Muscle of leg (tissue), 11 donors: ENCODE measurements around the gene SRP68. TPM values are rescaled to one million over a fixed set of nuclear protein-coding genes. Genes with fewer than 3 reads are reported as not detected.

ENCODE experiments used
- DNase-seq: peaks from one replicate; pipeline ENCODE4 v3.0.0; 2013
- H3K27ac ChIP-seq: one replicate; pipeline ENCODE4 v1.5.1; 2013; ENCODE audit warnings: mild to moderate bottlenecking, low read length, control low read depth
- H3K27me3 ChIP-seq: one replicate; pipeline ENCODE4 v1.6.1; 2013; ENCODE audit warnings: low read length; ENCODE audit not compliant: control insufficient read depth, insufficient read depth
- H3K36me3 ChIP-seq: one replicate; pipeline ENCODE4 v1.6.1; 2013; ENCODE audit warnings: low read length; ENCODE audit not compliant: control insufficient read depth, insufficient read depth
- H3K4me1 ChIP-seq: one replicate; pipeline ENCODE4 v1.6.1; 2013; ENCODE audit warnings: low read length; ENCODE audit not compliant: control insufficient read depth, insufficient read depth
- H3K4me3 ChIP-seq: one replicate; pipeline ENCODE4 v1.5.1; 2013; ENCODE audit warnings: low read length, control low read depth
- H3K9me3 ChIP-seq: replicated peaks from 2 replicates; pipeline ENCODE4 v1.6.1; 2013; ENCODE audit warnings: low read depth, low read length; ENCODE audit not compliant: control insufficient read depth
- WGBS: methylation state at CpG from one replicate; pipeline ENCODE4 v1.1.5; 2013; ENCODE audit warnings: missing lambda C conversion rate; ENCODE audit not compliant: insufficient coverage; 5-methylcytosine and 5-hydroxymethylcytosine counted together
- polyA plus RNA-seq, 8 donors: library from polyadenylated mRNA; unstranded; fragments of 120-200 nt; gene quantifications; one replicate each; pipeline versions ENCODE4 v1.2.1 to v1.2.3, GENCODE V29; 2013; ENCODE audit warnings: inconsistent platforms in 1 of 8, low replicate concordance in 1 of 8; ENCODE audit not compliant: insufficient read length in 8 of 8, insufficient read depth in 1 of 8
- total RNA-seq: library from RNA; stranded (reverse); fragments of 120-200 nt; gene quantifications from one replicate; pipeline ENCODE4 v1.2.4, GENCODE V29; 2013

The SRP68 gene
- total and polyA plus RNA-seq, 9 donors = 25.0 to 110 (median 92.3) TPM

DNA sequence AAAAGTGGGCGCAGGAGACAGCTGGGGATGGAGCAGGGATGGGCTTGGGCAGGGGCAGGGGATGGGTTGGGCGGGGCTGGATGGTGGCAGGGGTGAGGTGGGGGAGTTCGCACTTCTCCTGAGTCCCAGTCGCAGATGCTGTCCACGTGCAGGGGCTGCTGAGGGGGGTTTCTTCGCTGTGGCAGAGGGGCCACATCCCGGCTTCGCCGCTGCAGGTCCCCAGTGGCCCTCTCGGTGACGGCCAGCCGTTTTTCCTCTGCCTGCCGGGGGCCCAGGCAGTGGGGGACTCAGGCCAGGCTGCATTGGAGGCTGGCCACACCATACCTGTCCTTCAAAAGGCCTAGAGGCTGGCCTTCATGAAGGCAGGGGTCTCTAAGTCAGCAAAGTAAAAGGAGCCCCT lies 53.5 kb downstream of the SRP68 start:
- no peak for DNase-seq
- Histone ChIP-seq H3K27me3 (peaks cover 3% of the 10 kb centered on the region), H3K4me1 (peaks cover 7% of the 10 kb centered on the region), H3K27ac (no peak overlapping the region), H3K9me3 (no peaks in the 10 kb centered on the region), H3K36me3 (no peaks in the 10 kb centered on the region), H3K4me3 (no peak overlapping the region)
- 62% methylated on average over 13 of the region's 13 CpGs for WGBS

DNA sequence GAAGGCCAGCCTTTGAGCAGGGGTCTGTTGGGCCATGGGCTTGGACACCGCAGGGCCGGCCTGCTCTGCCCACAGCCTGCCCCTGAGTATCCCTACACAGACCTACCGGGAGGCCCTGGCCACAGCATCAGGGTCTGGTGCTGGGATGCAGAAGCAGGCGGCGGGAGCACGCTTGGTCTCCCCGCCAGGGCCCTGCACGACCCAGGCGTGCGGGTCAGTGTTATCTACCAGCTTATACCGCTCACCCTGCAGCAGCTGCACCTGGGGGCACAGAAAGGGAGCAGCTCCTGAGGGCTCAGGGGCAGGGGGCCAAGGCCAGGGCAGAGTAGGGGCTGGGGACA lies 54.0 kb downstream of the SRP68 start:
- WGBS = 100% methylated on average over 1 of the region's 11 CpGs
- no peak for DNase-seq

DNA sequence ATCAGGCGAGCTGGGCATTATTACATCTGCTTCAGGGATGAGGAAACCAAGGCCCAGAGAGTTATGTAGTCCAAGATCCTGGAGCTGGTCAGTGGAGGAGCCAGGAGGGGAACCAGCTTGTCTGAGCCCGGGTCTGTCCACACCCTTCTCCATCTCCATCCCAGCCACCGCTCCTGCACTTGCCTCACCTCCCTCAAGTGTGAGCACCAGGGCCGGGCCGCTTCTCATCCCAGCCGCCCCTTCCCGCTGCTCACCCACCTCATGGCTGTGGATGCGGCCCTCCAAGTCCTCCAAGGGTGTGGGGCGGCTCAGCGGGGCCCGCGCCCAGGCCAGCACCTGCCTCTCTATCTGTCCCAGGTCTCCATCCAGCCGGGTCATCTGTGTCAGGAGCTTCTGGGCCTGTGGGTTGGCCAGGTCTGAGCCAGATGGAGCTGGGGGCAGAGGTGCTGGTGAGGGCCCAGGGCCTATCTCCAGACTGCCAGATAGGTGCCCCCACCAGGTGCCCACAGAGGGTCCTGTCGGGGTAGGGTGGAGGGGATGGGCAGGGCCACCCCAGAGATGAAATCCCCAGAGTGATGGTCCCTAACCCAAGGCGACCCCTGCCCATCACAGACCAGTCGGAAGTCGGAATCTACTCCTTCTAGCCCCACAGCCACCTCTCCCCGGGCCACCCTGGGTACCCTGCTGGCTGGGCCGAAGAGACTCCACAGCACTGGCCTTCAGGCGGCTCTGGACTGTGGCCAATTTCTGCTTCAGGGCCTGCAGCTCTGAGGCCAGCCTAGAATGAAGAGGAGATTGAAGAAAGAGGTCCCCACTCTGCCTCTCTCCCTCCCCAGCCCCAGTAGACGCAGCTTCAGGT lies 54.6 kb downstream of the SRP68 start:
- DNase-seq = no peak

More for the DNA sequence above, 54.0 kb downstream of the SRP68 start:
- H3K9me3 ChIP-seq = no peaks in the 10 kb centered on the region
- H3K4me3 ChIP-seq = no peak overlapping the region
- H3K4me1 ChIP-seq = peaks cover 10% of the 10 kb centered on the region
- H3K36me3 ChIP-seq = no peaks in the 10 kb centered on the region
- H3K27me3 ChIP-seq = peaks cover 3% of the 10 kb centered on the region
- no peak overlapping the region for H3K27ac ChIP-seq

DNA sequence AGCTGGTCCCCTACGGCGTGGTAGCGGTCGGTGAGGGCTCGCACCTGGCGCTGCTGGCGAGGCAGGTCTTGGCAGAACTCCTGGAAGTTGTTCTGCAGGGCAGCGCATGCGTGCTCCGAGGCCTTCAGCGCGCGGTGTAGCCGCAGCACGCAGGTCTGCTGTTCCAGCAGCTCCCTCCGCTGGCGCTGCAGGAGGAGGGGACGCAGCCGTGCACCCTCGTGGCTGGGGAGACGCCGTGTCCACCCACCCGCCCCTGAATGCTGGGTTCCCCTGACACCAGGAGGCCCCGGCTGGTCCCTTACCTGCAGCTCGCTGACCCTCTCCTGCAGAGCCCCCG lies 57.4 kb downstream of the SRP68 start:
- WGBS = 78% methylated on average over 26 of the region's 26 CpGs
- H3K36me3 ChIP-seq = no peaks in the 10 kb centered on the region
- no peak for DNase-seq
- no peaks in the 10 kb centered on the region for H3K9me3 ChIP-seq
- H3K27me3 ChIP-seq = peaks cover 3% of the 10 kb centered on the region
- H3K4me3 ChIP-seq = no peak overlapping the region
- no peak overlapping the region for H3K27ac ChIP-seq
- peaks cover 10% of the 10 kb centered on the region for H3K4me1 ChIP-seq

More for the DNA sequence above, 54.6 kb downstream of the SRP68 start:
- Histone ChIP-seq H3K9me3 (no peaks in the 10 kb centered on the region), H3K4me1 (peaks cover 10% of the 10 kb centered on the region), H3K27me3 (peaks cover 3% of the 10 kb centered on the region), H3K4me3 (no peak overlapping the region), H3K27ac (no peak overlapping the region), H3K36me3 (no peaks in the 10 kb centered on the region)
- 86% methylated on average over 14 of the region's 21 CpGs for WGBS

DNA sequence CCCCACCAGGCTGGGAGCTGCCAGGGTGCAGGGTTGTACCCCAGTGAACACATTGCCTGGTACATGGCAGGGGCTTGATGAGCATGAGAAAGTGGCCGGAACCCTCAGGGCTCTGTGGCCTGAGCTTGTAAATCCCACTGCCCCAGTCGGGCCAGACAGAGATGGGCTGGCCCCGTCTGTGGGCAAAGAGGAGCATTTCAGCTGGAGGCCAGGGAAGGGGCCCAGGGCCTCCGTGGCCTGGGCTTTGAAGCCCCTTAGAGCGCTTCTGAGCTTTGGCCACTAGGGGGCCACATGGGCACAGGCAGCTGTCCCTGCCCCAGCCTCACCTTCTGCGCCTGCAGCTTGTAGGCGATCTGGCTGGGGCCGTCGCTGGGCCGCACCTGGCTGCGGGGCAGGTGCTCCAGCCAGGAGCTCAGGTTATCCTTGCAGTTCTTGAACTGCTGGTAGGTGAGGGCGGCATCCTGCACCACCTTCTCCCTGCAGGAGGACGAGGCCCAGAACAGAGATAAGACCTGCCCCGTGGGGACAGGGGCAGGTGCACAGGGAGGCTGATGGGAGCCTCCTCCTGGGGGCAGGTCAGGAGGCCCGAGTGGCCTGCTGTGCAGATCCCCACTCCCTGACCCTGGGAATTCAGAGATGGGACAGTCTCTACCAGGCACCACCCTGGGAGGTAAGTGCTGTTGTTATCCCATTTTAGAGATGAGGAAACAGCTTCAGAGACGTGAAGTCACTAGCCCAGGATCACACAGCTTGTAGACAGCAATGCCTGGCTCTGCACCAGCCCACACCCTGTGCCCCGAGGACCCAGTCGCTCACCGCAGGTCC lies 58.0 kb downstream of the SRP68 start:
- DNase-seq = peak; percentile 70
- Histone ChIP-seq H3K4me3 (no peak overlapping the region), H3K4me1 (peaks cover 10% of the 10 kb centered on the region), H3K9me3 (no peaks in the 10 kb centered on the region), H3K27me3 (peaks cover 3% of the 10 kb centered on the region), H3K27ac (no peak overlapping the region), H3K36me3 (no peaks in the 10 kb centered on the region)
- 29% methylated on average over 17 of the region's 19 CpGs for WGBS

DNA sequence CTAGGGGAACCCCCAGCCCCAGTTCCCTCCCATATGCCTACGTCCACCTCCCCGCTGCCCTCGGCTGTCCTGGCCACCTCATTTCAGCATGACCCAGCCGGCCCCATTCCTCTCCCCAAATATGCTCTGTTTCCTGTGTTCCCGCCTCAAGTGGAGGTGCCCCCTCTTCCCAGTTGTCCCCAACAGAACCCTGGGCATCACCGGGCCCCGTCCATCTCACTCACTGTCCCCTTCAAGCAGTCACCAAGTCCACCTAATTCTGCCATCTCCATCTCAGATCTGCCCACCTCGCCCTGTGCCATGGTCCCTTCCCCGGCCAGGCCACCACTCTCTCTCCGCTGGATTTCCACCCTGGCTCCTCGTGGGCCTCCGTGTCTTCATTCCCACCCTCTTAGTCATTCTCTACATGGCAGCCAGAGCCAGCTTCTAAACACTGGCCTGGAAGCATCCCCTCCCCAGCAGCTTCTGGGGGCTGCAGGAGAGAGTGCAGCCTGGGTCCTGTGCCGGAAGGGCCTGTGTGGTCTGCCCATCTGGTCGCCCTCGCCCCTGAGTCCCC lies 58.9 kb downstream of the SRP68 start:
- DNase-seq = no peak
- H3K4me3 ChIP-seq = no peak overlapping the region
- H3K9me3 ChIP-seq = no peaks in the 10 kb centered on the region
- H3K36me3 ChIP-seq = no peaks in the 10 kb centered on the region
- 79% methylated on average over 15 of the region's 15 CpGs for WGBS
- H3K27me3 ChIP-seq = peaks cover 3% of the 10 kb centered on the region
- H3K27ac ChIP-seq = no peak overlapping the region
- H3K4me1 ChIP-seq = peaks cover 10% of the 10 kb centered on the region

DNA sequence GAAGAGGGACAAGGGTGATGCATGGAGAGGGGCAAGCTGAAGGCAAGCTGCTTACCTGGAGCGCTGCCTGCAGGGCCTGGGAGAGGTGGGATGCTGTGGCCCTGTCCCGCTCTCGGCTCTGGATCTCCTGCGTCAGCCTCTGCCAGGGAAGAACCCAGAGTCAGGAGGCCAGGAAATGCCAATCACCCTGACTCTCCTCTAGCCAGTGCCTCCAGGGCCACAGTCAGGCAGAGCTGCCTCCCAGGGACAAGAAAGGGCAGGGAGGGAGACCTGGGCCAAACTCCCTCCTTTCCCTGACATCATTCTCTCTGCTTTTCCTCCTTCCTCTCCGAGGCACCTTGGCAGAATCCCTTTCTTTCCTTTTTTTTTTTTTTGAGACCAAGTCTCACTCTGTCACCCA lies 60.4 kb downstream of the SRP68 start:
- H3K27me3 ChIP-seq = peaks cover 3% of the 10 kb centered on the region
- no peak for DNase-seq
- no peaks in the 10 kb centered on the region for H3K36me3 ChIP-seq
- no peak overlapping the region for H3K4me3 ChIP-seq
- peaks cover 10% of the 10 kb centered on the region for H3K4me1 ChIP-seq
- H3K27ac ChIP-seq = no peak overlapping the region
- WGBS = 93% methylated on average over 3 of the region's 5 CpGs
- no peaks in the 10 kb centered on the region for H3K9me3 ChIP-seq

DNA sequence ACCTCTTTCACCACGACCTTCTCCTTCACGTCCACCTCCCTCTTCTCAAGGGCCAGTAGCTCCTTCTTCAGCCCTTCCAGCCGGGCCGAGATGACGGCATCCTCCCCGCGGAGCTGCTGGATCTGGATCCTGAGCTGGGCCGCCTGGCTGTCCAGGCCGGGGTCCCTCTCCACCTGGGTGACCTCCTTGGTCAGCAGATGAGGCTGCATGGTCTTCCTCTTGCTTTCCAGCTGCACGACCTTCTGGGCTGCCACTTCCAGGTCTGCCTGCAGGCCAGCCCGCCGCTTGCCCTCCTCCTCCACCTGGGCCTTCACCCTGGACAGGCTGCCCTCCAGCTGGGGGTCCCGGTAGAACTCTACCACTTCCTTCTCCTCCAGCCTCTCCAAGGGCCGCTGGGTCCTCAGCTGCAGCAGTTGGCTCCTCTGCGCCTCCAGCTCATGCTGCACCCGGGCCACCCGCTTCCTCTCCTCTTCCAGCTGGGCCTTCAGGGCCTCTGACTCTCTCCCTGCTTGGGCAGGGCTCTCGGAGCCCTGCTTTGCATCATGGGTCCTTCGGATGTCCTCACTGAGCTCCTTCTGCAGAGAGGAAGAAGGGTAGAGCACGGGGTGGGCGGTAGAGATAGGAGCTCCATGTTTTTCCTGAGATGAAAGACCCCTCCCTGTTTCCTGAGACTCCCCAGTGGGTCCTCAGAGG lies 62.2 kb downstream of the SRP68 start:
- no peaks in the 10 kb centered on the region for H3K9me3 ChIP-seq
- 86% methylated on average over 17 of the region's 21 CpGs for WGBS
- no peaks in the 10 kb centered on the region for H3K36me3 ChIP-seq
- no peak overlapping the region for H3K4me3 ChIP-seq
- DNase-seq = no peak
- H3K4me1 ChIP-seq = peaks cover 24% of the 10 kb centered on the region
- H3K27ac ChIP-seq = no peak overlapping the region
- H3K27me3 ChIP-seq = no peaks in the 10 kb centered on the region

DNA sequence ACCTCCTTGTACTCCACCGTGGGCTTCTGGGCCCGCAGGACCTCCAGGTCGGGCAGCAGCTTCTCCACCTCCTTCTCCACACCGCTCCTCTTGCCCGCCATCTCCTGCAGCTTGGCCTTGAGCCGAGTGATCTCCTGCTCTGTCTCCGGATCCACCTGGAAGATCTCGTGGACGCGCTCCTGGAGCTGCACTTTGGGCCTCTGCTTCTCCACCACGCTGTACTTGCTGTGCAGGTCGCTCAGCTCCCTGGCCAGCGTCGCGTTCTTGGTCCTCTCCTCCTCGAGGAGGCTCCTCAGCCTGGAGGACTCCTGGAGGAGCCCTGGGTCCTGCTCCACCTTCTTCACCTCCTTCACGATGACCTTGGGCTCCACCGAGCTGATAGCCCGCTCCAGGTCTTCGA lies 62.9 kb downstream of the SRP68 start:
- peaks cover 30% of the 10 kb centered on the region for H3K4me1 ChIP-seq
- no peak overlapping the region for H3K27ac ChIP-seq
- no peak overlapping the region for H3K4me3 ChIP-seq
- no peaks in the 10 kb centered on the region for H3K27me3 ChIP-seq
- H3K36me3 ChIP-seq = no peaks in the 10 kb centered on the region
- WGBS = 92% methylated on average over 20 of the region's 20 CpGs
- H3K9me3 ChIP-seq = no peaks in the 10 kb centered on the region
- DNase-seq = no peak
